Gastrocnemius medialis (tissue), 4 donors: ENCODE measurements around the gene SEC16A. TPM values are rescaled to one million over a fixed set of nuclear protein-coding genes. Genes with fewer than 3 reads are reported as not detected.

ENCODE experiments used
- ATAC-seq, 2 donors: fragments of 150-250 bp; one replicate each; pipeline ENCODE4 v1.9.1; 2016
- DNase-seq, 2 donors: peaks; one replicate each; pipeline ENCODE4 v3.0.0-alpha.2; 2019
- H3K27ac ChIP-seq, 4 donors: fragments of 200-600 bp; sonication (generic); 1 replicate in 1 of 4; 2 replicates in 3 of 4; pipeline ENCODE4 v1.5.1; 2016 to 2018; ENCODE audit warnings: mild to moderate bottlenecking in 2 of 4, moderate library complexity in 1 of 4
- H3K27me3 ChIP-seq, 3 donors: fragments of 200-600 bp; sonication (generic) in 2 of 3; 1 replicate in 1 of 3; 2 replicates in 2 of 3; pipeline versions ENCODE4 v1.5.1 to v1.6.0; 2016 to 2019; ENCODE audit warnings: mild to moderate bottlenecking in 1 of 3, moderate library complexity in 1 of 3
- H3K36me3 ChIP-seq, 2 donors: fragments of 200-600 bp; sonication (generic) in 1 of 2; one replicate each; pipeline ENCODE4 v1.5.1; 2017 to 2018
- H3K4me1 ChIP-seq, 2 donors: fragments of 200-600 bp; sonication (generic) in 1 of 2; one replicate each; pipeline ENCODE4 v1.5.1; 2016 to 2017; ENCODE audit warnings: mild to moderate bottlenecking in 2 of 2
- H3K4me3 ChIP-seq, 4 donors: fragments of 200-600 bp; sonication (generic) in 3 of 4; 1 replicate in 1 of 4; 2 replicates in 3 of 4; pipeline ENCODE4 v1.5.1; 2016 to 2019; ENCODE audit warnings: mild to moderate bottlenecking in 2 of 4
- H3K9me3 ChIP-seq, 3 donors: fragments of 200-600 bp; sonication (generic) in 2 of 3; 1 replicate in 1 of 3; 2 replicates in 2 of 3; pipeline ENCODE4 v1.5.1; 2016 to 2019
- POLR2A ChIP-seq, 2 donors: fragments of 450-650 bp; IDR thresholded peaks; one replicate each; pipeline ENCODE4 v1.6.1; 2017; ENCODE audit warnings: antibody characterized with exemption in 2 of 2, mild to moderate bottlenecking in 2 of 2, moderate library complexity in 2 of 2
- in situ Hi-C, 4 donors: fragments of 200-750 bp; cut with MboI; loops; one replicate each; pipeline versions ENCODE4 v1.15.0 to v1.8.0; 2017; ENCODE audit warnings: low sequenced_read_pairs in 4 of 4
- intact Hi-C: fragments of 100-400 bp; cut with DNase I; formaldehyde crosslinking; loops from one replicate; pipeline ENCODE4 v1.15.1; 2023; ENCODE audit warnings: low total_unique reads
- total RNA-seq, 4 donors: library from RNA; depleted of rRNA; stranded (reverse); fragments of >200 nt; gene quantifications; one replicate each; pipeline versions ENCODE4 v1.1.0 to v1.2.3, GENCODE V29; 2016
- TF ChIP-seq, protein P1 (sequence below), 5 experiments: fragments of 450-650 bp in 3 of 5; fragments of 200-600 bp in 2 of 5; sonication (generic) in 2 of 5; IDR thresholded peaks in 4 of 5; conservative IDR thresholded peaks in 1 of 5; 1 replicate in 4 of 5; 2 replicates in 1 of 5; pipeline ENCODE4 v1.5.1; 2016 to 2019; ENCODE audit warnings: antibody characterized with exemption in 5 of 5, mild to moderate bottlenecking in 3 of 5, moderate library complexity in 3 of 5

The SEC16A gene
- total RNA-seq, 4 donors from 2014 or later = 23.9 to 50.4 (median 46.6) TPM

DNA sequence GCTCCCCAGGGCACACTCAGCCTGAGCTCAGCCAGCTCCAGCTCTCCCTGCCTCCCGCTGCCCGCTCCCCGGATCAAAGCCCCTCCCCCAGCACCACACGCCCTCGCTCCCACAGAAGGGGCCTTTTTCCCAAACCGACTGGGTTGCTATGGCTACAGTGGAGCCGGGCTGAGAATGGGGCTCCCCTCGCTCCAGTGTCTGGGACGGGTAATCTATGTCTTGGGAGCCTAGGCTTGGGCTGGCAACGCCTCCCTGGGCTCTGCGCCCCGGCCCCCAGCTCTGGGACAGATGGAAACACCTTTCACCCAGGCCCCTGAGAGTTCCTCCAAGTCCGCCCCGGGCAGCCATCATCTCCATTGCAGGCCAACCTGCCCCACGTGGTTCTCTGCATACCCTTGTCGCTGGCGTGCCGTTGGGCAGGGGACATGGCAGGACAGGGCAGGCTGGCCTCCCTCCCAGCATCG is 33.4 kb upstream of the SEC16A start:
- Histone ChIP-seq H3K36me3 (peaks cover 0 to 45% of the 10 kb centered on the region in 2 donors), H3K27ac (no peak overlapping the region), H3K4me1 (peaks cover 0 to 3% of the 10 kb centered on the region in 2 donors), H3K9me3 (no peaks in the 10 kb centered on the region), H3K4me3 (no peak overlapping the region), H3K27me3 (no peaks in the 10 kb centered on the region)
- in situ Hi-C loops (no loop called here), intact Hi-C loops (no loop called here)
- TF ChIP-seq, protein P1, sequence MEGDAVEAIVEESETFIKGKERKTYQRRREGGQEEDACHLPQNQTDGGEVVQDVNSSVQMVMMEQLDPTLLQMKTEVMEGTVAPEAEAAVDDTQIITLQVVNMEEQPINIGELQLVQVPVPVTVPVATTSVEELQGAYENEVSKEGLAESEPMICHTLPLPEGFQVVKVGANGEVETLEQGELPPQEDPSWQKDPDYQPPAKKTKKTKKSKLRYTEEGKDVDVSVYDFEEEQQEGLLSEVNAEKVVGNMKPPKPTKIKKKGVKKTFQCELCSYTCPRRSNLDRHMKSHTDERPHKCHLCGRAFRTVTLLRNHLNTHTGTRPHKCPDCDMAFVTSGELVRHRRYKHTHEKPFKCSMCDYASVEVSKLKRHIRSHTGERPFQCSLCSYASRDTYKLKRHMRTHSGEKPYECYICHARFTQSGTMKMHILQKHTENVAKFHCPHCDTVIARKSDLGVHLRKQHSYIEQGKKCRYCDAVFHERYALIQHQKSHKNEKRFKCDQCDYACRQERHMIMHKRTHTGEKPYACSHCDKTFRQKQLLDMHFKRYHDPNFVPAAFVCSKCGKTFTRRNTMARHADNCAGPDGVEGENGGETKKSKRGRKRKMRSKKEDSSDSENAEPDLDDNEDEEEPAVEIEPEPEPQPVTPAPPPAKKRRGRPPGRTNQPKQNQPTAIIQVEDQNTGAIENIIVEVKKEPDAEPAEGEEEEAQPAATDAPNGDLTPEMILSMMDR (IDR thresholded peaks at IDR 0.05 in 4 of 5, conservative IDR thresholded peaks at IDR 0.05 in 1 of 5) = no peak
- TF ChIP-seq POLR2A (IDR thresholded peaks at IDR 0.05) = no peak
- no peak for DNase-seq
- no peak for ATAC-seq

DNA sequence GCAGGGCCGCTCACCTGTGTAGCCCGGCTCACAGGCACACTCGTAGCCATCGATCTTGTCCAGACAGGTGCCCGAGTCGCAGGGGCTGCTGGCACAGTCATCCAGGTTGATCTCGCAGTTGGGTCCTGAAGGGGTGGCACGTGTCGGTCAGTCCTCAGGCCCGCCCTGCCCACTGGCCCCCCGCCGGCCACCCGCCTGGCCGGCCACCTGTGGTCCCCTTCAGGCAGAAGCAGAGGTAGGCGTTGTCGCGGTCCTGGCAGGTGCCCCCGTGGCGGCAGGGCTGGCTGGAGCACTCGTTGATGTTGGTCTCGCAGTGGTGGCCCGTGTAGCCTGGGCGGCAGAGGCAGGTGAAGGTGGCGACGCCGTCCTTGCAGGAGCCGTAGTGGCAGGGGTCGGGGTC is 32.4 kb upstream of the SEC16A start:
- TF ChIP-seq, protein P1 (IDR thresholded peaks at IDR 0.05 in 4 of 5, conservative IDR thresholded peaks at IDR 0.05 in 1 of 5) = no peak
- TF ChIP-seq POLR2A (IDR thresholded peaks at IDR 0.05) = no peak
- no peak for ATAC-seq
- Histone ChIP-seq H3K4me1 (peaks cover 0 to 9% of the 10 kb centered on the region in 2 donors), H3K27ac (no peak overlapping the region), H3K27me3 (no peaks in the 10 kb centered on the region), H3K4me3 (no peak overlapping the region), H3K36me3 (peaks cover 0 to 45% of the 10 kb centered on the region in 2 donors), H3K9me3 (no peaks in the 10 kb centered on the region)
- intact Hi-C loops (no loop called here), in situ Hi-C loops (no loop called here)
- no peak for DNase-seq

DNA sequence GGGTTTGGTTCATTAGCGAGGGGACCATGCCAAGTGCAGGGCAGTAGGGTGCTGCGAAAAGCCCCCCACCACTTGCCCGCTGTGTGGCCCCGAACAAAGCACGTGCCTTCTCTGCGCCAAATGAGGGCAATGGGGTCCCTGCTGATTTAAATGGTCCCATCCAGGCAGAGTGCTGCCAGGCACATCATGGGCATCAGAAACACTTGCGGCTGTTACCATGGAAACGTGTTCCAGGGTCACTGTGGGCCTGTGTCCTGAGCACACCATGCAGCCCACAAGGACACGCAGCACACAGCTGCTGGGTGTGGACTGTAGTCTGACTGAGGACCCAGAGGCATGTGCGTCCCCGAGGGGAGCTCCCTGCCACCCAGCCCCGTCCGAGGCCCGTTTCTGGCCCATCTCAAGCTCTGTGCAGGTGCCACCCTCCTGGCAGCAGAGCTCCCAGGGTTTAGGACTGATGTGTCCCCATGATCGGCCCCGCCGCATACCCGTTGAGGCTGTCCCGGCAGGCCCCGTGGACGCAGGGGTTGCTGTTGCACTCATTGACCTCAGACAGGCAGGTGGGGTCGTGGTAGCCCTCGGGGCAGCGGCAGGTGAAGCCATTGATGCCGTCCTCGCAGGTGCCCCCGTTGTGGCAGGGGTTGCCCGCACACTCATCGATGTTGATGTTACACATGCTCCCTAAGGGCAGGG is 31.3 kb upstream of the SEC16A start:
- no peak for TF ChIP-seq POLR2A (IDR thresholded peaks at IDR 0.05)
- TF ChIP-seq, protein P1 (IDR thresholded peaks at IDR 0.05 in 4 of 5, conservative IDR thresholded peaks at IDR 0.05 in 1 of 5) = no peak
- Histone ChIP-seq H3K36me3 (peaks cover 0 to 53% of the 10 kb centered on the region in 2 donors), H3K9me3 (no peaks in the 10 kb centered on the region), H3K27me3 (no peaks in the 10 kb centered on the region), H3K27ac (peak overlapping the region in 1 of 4 donors; percentile 2), H3K4me1 (peaks cover 0 to 9% of the 10 kb centered on the region in 2 donors), H3K4me3 (no peak overlapping the region)
- ATAC-seq = no peak
- in situ Hi-C loops = no loop called here
- intact Hi-C loops = no loop called here
- no peak for DNase-seq

DNA sequence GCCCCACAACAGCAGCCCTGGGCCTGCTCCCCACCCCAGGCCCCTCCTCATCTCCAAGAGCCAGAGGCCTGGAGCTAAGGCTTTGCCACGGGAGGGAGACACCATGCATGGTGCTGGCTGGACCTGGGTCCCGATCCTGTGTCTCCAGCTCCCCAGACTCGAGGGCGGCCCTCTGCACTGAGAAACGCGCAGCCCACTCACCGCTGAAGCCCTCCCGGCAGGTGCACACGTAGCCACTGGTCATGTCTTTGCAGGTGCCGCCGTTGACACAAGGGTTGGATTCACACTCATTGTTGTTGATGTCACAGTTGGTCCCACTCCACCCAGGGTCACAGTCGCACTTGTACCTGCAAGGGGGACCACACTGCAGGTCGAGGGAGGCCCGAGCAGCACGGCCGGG is 30.4 kb upstream of the SEC16A start:
- Histone ChIP-seq H3K27ac (peak overlapping the region in 3 of 4 donors; percentile 50 to 82 (median 77)), H3K27me3 (no peaks in the 10 kb centered on the region), H3K36me3 (peaks cover 0 to 53% of the 10 kb centered on the region in 2 donors), H3K9me3 (no peaks in the 10 kb centered on the region), H3K4me3 (no peak overlapping the region), H3K4me1 (peaks cover 0 to 9% of the 10 kb centered on the region in 2 donors)
- intact Hi-C loops = no loop called here
- TF ChIP-seq, protein P1 (IDR thresholded peaks at IDR 0.05 in 4 of 5, conservative IDR thresholded peaks at IDR 0.05 in 1 of 5) = no peak
- no peak for TF ChIP-seq POLR2A (IDR thresholded peaks at IDR 0.05)
- ATAC-seq = no peak
- in situ Hi-C loops = no loop called here
- DNase-seq = no peak
